HG03066 (cell line): Measurements from ENCODE around the gene TIPARP.
"Not testable (repeated sequence)": the region's sequence is repeated elsewhere in the genome, so short reads cannot be mapped to it uniquely, and the experiment has no call there.

Experiments
- ATAC-seq: cut with Tn5 transposase; IDR thresholded peaks from one replicate; pipeline ENCODE4 v1.9.1; 2021; ENCODE audit warnings: low read depth; ENCODE audit not compliant: unreplicated experiment

The TIPARP gene

DNA sequence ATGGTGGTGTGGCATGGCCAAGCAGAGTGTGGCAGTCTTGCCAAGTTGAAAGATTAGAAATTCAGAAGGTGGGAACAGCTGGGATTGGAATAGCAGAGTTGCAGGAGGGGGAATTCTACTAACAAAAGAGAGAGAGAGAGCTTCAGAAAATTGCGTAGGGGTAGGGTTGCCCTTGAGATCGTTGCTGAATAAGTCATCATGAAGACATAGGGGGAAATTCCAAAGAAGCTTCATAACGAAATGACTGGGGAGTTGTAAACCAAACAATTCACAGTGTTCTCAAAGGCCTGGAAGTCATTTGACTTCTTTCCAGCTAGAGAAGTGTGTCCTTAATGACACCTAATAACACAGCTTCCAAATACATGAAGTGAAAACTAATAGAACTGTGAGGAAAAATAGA is 26.3 kb upstream of the TIPARP start:
- no peak for ATAC-seq

DNA sequence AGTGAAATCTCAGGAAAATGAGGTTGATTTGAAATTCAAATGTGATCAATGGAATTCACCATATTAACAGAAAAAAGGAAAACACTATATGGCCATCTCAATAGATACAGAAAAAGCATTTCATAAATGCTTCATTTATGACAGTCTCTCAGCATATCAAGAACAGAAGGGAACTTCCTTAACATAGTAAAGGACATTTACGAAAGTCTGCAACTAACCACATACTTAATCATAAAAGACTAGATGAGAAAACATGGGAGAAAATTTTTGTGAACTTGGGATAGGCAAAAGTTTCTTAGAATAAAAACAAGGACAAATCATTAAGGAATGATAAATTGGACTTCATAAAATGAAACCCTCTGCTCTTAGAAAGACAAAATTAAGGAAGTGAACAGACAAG is 24.7 kb upstream of the TIPARP start:
- no peak for ATAC-seq

DNA sequence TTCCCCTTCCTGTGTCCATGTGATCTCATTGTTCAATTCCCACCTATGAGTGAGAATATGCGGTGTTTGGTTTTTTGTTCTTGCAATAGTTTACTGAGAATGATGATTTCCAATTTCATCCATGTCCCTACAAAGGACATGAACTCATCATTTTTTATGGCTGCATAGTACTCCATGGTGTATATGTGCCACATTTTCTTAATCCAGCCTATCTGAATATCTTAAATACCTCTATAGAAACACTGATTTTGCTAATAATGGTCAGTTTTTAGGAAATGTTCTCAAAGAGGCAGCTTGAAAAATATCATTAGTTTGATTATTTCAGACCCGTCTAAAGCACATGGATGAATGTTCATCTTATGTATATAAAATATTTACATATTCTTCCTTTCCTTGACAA is 21.7 kb upstream of the TIPARP start:
- ATAC-seq = not testable (repeated sequence)

DNA sequence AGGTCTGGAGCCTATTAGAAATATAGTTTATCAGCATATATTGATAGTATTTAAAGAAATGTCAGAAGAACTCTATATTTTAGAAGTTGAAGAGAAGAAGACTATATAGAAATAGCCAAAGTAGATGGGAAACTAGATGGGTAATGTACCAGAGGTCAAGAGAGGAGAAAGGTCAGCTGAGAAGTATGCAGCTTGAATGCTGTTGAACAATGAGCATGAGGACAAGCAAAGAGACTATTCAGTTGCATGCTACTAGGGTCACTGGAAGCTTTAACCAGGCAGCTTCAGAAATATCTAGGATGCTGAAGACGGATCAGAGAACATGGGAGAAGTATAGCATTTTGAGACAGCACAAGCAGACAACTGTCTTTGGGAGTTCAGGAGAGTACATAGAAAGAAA is 19.6 kb upstream of the TIPARP start:
- no peak for ATAC-seq

DNA sequence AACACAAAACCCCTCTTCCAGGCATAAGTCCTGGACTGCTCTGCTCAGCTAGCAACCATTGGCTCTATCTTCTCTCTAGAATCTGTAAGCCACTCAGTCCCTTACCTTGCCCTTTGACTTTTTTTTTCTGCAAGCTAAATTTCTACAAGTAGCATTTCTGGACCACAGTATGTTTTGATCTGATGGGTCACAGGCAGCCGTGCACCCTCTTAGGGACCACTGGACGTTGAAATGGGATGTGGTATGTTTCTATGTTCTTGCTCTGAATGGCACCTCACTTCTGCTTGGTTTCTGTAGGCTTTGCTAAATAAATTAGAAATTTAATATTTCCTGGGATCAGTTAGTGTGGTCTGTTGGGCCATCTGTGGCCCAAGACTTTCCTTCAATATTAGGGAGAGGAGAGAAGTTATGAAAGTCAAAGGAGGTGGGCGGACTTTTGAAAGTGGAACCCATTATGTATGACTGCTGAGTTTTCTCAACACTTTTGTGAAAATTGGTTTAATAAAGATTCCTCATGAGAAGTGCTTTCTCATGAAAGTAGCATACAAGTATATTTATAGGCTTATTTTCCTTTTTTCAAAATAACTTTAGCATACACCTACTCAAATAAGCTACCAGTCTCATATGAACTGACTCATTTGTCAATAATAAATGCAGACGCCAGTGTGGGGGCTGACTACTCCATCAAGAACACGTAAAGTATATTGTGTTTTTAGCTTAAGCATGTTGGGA is 18.4 kb upstream of the TIPARP start:
- peak; percentile 75 for ATAC-seq

DNA sequence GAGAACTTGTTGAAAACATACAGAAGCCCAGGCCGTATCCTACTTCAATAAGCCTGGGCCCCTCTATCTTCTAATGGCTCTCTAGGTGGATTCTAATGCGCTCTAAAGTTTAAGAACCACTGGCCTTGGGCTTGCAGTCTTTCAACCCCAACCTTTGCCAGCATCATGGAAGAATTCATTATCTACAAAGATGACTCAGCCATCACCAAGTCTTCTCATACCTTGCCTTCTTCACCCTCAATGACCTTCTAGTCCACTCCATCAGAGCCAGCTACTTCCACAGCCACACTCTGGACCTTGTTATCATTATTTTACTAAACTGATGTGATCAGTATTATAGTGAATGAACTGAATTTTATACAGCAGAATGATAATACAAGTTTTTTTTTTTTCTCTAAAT is 16.9 kb upstream of the TIPARP start:
- ATAC-seq = no peak

DNA sequence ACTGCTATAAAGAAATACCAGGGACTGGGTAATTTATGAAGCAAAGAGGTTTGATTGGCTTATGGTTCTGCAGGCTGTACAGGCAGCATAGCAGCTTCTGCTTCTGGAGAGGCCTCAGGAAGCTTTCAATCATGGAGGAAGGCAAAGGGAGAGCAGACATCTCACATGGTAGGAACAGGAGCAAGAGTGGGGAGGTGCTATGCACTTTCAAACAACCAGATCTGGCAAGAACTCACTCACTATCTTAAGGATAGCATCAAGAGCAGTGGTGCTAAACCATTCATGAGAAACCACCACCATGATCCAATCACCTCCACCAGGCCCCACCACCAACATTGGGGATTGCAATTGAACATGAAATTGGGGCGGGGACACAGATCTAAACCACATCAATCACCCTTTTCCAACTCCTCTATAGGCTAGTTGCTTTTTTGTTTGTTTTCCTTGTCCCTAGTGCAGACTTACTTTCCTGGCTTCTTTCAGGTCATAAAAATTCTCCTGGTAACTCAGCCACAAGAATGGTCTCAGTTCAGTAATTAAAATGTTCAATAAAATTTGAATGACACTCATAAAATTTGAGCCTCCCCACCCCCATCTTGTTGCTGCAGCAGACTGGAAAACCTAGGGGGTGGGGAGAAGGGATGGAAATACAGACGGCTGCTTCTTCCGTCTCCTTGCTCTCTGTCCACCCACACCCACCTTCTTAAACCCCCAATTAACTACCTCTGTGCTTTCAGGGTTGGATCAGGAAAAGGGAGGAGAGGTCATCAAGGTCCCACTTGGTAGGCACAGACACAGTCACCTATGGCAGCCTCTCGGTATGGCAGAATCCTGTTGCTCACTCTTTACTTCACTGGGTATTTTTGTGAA is 16.3 kb upstream of the TIPARP start:
- no peak for ATAC-seq

GRCh38 chr3:156658732-156659090 is 15.7 kb upstream of the TIPARP start:
- no peak for ATAC-seq

DNA sequence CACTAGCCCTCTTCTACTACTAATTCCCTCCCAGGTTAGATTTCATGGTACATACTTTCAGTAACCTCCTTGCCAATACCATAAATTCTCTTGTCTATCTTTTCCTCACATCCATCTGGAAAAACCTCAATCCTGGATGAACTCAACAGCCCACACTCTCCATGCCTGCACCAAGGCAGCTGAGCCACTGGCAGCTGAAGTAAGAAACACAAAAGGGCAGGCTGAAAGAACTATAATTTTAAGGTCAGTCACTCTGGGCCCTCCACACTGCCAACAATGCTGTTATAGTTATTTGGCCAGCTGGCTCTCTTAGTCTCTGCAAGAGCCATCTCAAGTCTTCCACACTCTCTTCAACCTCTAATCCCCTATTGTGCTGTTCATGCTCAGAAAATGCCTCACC is 15.1 kb upstream of the TIPARP start:
- ATAC-seq = no peak

DNA sequence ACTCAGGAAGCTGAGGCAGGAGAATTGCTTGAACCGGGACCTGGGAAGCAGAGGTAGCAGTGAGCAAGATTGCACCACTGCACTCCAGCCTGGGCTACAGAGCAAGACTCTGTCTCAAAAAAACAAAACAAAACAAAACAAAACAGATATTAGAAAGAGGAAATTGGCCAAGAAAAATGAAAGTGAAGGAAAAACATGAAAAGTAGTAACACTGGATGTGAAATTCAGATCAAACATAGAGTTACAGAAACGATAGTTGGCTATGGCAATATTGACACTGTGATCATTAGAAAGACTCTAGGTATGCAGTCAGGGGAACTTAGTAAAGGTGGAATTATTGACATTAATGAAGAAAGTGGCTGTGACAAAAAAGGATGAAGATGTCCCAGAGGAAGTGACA is 13.2 kb upstream of the TIPARP start:
- ATAC-seq = no peak

GRCh38 chr3:156664011-156664830 is 10.2 kb upstream of the TIPARP start:
- no peak for ATAC-seq

DNA sequence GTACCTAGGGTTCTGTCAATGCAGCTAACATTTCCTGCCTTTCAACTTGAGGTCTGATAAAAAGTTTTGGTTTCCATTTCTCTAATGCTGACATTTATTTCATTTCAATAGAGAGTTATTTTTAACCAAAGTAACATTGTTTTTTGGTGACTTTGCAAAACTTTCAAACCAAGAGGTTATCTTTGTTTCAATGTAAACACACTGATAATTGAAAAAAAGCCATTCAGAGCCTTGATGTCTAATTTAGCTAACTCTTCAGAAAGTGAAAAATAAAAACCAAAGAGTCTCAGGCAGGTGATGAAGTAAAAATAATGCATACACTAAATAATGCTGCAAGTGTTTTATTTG is 9.6 kb upstream of the TIPARP start:
- ATAC-seq = peak; percentile 80

DNA sequence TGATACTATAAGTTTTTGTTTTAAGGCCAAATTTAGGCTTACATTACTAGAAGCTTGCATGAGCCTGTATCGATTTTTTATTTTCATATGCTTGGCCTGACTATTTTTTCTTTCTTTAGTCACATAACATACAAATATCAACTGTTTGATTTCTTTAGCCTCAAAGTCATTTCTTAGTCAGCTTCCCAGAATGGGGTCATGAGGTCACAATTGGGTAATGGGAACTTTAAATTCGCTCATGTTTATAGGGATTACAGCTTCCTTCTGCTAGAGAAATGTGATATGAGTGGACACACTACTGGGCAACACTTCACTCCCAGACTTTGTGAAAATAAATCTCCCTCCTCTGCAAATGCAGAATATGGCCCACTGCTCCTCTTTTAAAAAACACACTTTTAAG is 9.1 kb upstream of the TIPARP start:
- ATAC-seq = no peak

DNA sequence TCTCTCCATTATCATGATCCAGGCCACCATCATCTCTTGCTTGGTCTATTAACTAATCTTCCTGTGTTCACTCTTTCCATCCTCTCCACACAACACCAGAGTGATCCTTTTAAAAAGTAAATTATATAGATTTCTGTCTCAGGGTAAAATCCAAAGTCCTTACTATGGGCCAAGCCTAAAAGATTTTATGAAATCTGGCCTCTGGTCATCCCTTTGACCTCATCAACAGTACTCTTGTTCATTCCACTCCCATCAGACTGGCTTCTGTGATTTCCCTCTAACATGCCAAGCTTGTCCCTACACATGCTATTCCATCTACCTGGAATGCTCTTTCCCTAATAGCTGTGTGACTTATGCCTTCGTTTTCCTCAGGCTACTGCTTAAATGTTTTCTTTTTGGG is 8.3 kb upstream of the TIPARP start:
- no peak for ATAC-seq

DNA sequence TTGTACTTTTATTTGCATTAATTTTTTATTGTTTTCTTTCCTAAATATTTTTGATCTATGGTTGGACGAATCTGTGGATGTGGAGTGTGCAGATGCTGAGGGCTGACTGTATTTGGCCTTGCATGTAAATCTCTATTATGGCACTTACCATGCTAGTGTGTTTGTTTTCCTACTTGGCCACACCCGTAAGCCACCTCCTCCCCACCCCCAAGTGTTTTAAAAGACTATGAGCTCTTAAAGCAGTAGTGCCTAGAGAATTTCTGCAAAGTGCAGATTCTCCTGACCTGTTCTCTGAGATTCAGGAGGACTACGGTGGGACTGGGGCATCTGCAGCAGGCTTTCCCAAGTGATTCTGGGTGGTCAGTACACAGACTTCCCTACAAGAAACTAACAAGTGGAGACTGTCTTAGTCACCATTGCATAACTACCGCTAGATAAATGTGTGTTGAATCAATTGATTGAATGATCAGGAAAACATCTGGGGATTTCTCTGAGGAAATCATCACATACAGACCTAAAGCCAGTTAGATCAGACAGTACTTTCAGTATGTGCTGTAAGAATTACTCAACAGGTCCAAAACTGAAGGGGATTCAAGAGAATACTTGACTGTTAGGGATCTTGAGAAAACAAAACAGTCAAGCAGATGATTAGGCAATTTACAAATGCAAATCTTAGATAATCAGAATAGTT is 6.2 kb upstream of the TIPARP start:
- no peak for ATAC-seq

- ATAC-seq = no peak
Measured at GRCh38 chr3:156670077-156670476, 4.3 kb upstream of the TIPARP start.

DNA sequence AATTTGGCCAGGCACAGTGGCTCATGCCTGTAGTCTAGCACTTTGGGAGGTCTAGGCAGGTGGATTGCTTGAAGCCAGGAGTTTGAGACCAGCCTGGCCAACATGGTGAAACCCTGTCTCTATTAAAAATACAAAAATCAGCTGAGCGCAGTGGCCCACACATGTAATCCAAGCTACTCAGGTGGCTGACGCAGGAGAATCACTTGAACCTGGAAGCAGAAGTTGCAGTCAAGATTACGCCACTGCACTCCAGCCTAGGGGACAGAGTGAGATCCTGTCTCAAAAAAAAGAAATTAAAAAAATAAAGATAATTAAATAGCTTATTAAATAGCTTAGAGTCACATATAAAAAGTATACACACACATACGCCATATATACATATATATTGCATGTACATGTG is 3.7 kb upstream of the TIPARP start:
- no peak for ATAC-seq

GRCh38 chr3:156673732-156674045 is 701 bp upstream of the TIPARP start:
- ATAC-seq = no peak

GRCh38 chr3:156674911-156675829 is 780 bp downstream of the TIPARP start:
- ATAC-seq = no peak
